Tibial artery (tissue), 4 donors: ENCODE data around the gene SUB1.

Source experiments
- DNase-seq, 2 donors: peaks; one replicate each; pipeline ENCODE4 v3.0.0-alpha.2; 2019
- H3K27ac ChIP-seq, 2 donors: fragments of 200-600 bp; sonication (generic) in 1 of 2; 1 replicate in 1 of 2; 2 replicates in 1 of 2; pipeline ENCODE4 v1.5.1; 2018 to 2019; ENCODE audit warnings: mild to moderate bottlenecking in 1 of 2
- H3K27me3 ChIP-seq, 2 donors: fragments of 200-600 bp; sonication (generic) in 1 of 2; one replicate each; pipeline versions ENCODE4 v1.5.1 to v1.6.0; 2016 to 2019
- H3K36me3 ChIP-seq, 3 donors: fragments of 200-600 bp; sonication (generic) in 2 of 3; one replicate each; pipeline ENCODE4 v1.5.1; 2016 to 2019; ENCODE audit warnings: mild to moderate bottlenecking in 2 of 3
- H3K4me1 ChIP-seq, 4 donors: fragments of 200-600 bp; sonication (generic) in 2 of 4; 1 replicate in 3 of 4; 2 replicates in 1 of 4; pipeline ENCODE4 v1.5.1; 2016 to 2019
- H3K4me3 ChIP-seq, 2 donors: fragments of 200-600 bp; sonication (generic) in 1 of 2; 1 replicate in 1 of 2; 2 replicates in 1 of 2; pipeline ENCODE4 v1.5.1; 2018 to 2019; ENCODE audit warnings: mild to moderate bottlenecking in 2 of 2
- H3K9me3 ChIP-seq, 3 donors: fragments of 200-600 bp; sonication (generic) in 1 of 3; one replicate each; pipeline ENCODE4 v1.5.1; 2016 to 2019
- CTCF ChIP-seq, 2 experiments: fragments of 200-600 bp in 1 of 2; fragments of 450-650 bp in 1 of 2; IDR thresholded peaks; one replicate each; pipeline ENCODE4 v1.5.1; 2017 to 2019; ENCODE audit warnings: antibody characterized with exemption in 2 of 2, mild to moderate bottlenecking in 1 of 2, moderate library complexity in 1 of 2
- intact Hi-C: fragments of 100-400 bp; cut with DNase I; formaldehyde crosslinking; loops from one replicate; pipeline ENCODE4 v1.15.0; 2023; ENCODE audit warnings: low total_unique reads

Gene SUB1

GRCh38 chr5:32581010-32581785 lies 4.2 kb upstream of the SUB1 start:
- H3K27ac ChIP-seq = no peak overlapping the region
- DNase-seq = no peak
- no peak overlapping the region for H3K4me3 ChIP-seq
- intact Hi-C loops = loop anchor here (10.0 kb wide), 1 partner anchor 346 kb away; no protein-coding TSS in a partner anchor
- no peaks in the 10 kb centered on the region for H3K27me3 ChIP-seq
- peaks cover 0 to 8% (median 0%) of the 10 kb centered on the region in 3 donors for H3K9me3 ChIP-seq
- no peak for TF ChIP-seq CTCF (IDR thresholded peaks at IDR 0.05)
- no peaks in the 10 kb centered on the region for H3K36me3 ChIP-seq
- peaks cover 0 to under 1% (median 0%) of the 10 kb centered on the region in 4 donors for H3K4me1 ChIP-seq

GRCh38 chr5:32583582-32584232 lies 1.6 kb upstream of the SUB1 start:
- Histone ChIP-seq H3K27ac (no peak overlapping the region), H3K9me3 (peaks cover 0 to 8% (median 0%) of the 10 kb centered on the region in 3 donors), H3K4me3 (no peak overlapping the region), H3K4me1 (peaks cover 0 to 26% (median 15%) of the 10 kb centered on the region in 4 donors), H3K27me3 (no peaks in the 10 kb centered on the region), H3K36me3 (peaks cover 0 to 4% (median 0%) of the 10 kb centered on the region in 3 donors)
- DNase-seq = no peak
- no peak for TF ChIP-seq CTCF (IDR thresholded peaks at IDR 0.05)
- intact Hi-C loops = loop anchor here (10.0 kb wide), 1 partner anchor 349 kb away; no protein-coding TSS in a partner anchor

- Histone ChIP-seq H3K27ac (no peak overlapping the region), H3K36me3 (peaks cover 0 to 14% (median 0%) of the 10 kb centered on the region in 3 donors), H3K9me3 (peaks cover 0 to 8% (median 0%) of the 10 kb centered on the region in 3 donors), H3K4me1 (peaks cover 0 to 32% (median 15%) of the 10 kb centered on the region in 4 donors), H3K4me3 (no peak overlapping the region), H3K27me3 (no peaks in the 10 kb centered on the region)
- no peak for TF ChIP-seq CTCF (IDR thresholded peaks at IDR 0.05)
- intact Hi-C loops = loop anchor here (5.0 to 10.0 kb wide), 2 partner anchors 142 to 350 kb away; partner anchors contain the start of gene ZFR
- no peak for DNase-seq
These were observed 711 bp upstream of the SUB1 start for GRCh38 chr5:32584646-32585045.

GRCh38 chr5:32585122-32585445 lies 273 bp upstream of the SUB1 start:
- H3K27ac ChIP-seq = peak overlapping the region; percentile 98 to 99
- H3K4me1 ChIP-seq = peaks cover 0 to 32% (median 15%) of the 10 kb centered on the region in 4 donors
- peak overlapping the region; percentile 78 to 90 for H3K4me3 ChIP-seq
- intact Hi-C loops = loop anchor here (5.0 to 10.0 kb wide), 2 partner anchors 143 to 350 kb away; partner anchors contain the start of gene ZFR
- no peaks in the 10 kb centered on the region for H3K27me3 ChIP-seq
- H3K36me3 ChIP-seq = peaks cover 0 to 14% (median 0%) of the 10 kb centered on the region in 3 donors
- no peak for TF ChIP-seq CTCF (IDR thresholded peaks at IDR 0.05)
- peaks cover 0 to 8% (median 0%) of the 10 kb centered on the region in 3 donors for H3K9me3 ChIP-seq
- DNase-seq = no peak

GRCh38 chr5:32586276-32586599 lies 881 bp downstream of the SUB1 start:
- Histone ChIP-seq H3K4me1 (peaks cover 0 to 32% (median 15%) of the 10 kb centered on the region in 4 donors), H3K36me3 (peaks cover 0 to 20% (median 5%) of the 10 kb centered on the region in 3 donors), H3K27ac (peak overlapping the region; percentile 98 to 99), H3K4me3 (peak overlapping the region; percentile 78 to 90), H3K9me3 (peaks cover 0 to 8% (median 0%) of the 10 kb centered on the region in 3 donors), H3K27me3 (no peaks in the 10 kb centered on the region)
- intact Hi-C loops = loop anchor here (5.0 to 10.0 kb wide), 2 partner anchors 144 to 351 kb away; partner anchors contain the start of gene ZFR
- no peak for DNase-seq
- TF ChIP-seq CTCF (IDR thresholded peaks at IDR 0.05) = no peak
